HepG2 (cell line): ENCODE measurements around the gene CPEB3. TPM values are rescaled to one million over a fixed set of nuclear protein-coding genes. Genes with fewer than 3 reads are reported as not detected.

Experiments
- ETV5 ChIP-seq: IDR thresholded peaks from 2 replicates; pipeline ENCODE4 v1.6.1; 2018; ENCODE audit warnings: missing biosample characterization, missing genetic modification reagents, inconsistent platforms, borderline replicate concordance
- KAT8 ChIP-seq: IDR thresholded peaks from 2 replicates; pipeline ENCODE4 v1.6.1; 2016; ENCODE audit warnings: missing genetic modification reagents, missing compliant biosample characterization
- KLF6 ChIP-seq: IDR thresholded peaks from 2 replicates; pipeline ENCODE4 v1.8.0; 2016; ENCODE audit warnings: missing biosample characterization, missing genetic modification reagents
- MTA3 ChIP-seq: sonication (generic); formaldehyde crosslinking; IDR thresholded peaks from 2 replicates; pipeline ENCODE4 v1.4.0; 2020; ENCODE audit warnings: missing genetic modification reagents
- NFE2L1 ChIP-seq: sonication (generic); formaldehyde crosslinking; IDR thresholded peaks from 2 replicates; pipeline ENCODE4 v1.4.0; 2020; ENCODE audit warnings: missing genetic modification reagents, mild to moderate bottlenecking, borderline replicate concordance
- PHF21A ChIP-seq: sonication (generic); formaldehyde crosslinking; IDR thresholded peaks from 2 replicates; pipeline ENCODE4 v1.5.0; 2020; ENCODE audit warnings: mild to moderate bottlenecking, missing genetic modification reagents
- RFXAP ChIP-seq: sonication (generic); formaldehyde crosslinking; IDR thresholded peaks from 2 replicates; pipeline ENCODE4 v1.4.0; 2020; ENCODE audit warnings: missing genetic modification reagents, borderline replicate concordance
- SOX13 ChIP-seq, 3 experiments: fragments of 450-650 bp in 1 of 3; sonication (generic) in 1 of 3; formaldehyde crosslinking in 1 of 3; IDR thresholded peaks in 2 of 3; conservative IDR thresholded peaks in 1 of 3; 2 replicates each; pipeline versions ENCODE4 v1.5.0 to v1.6.1; 2016 to 2020; ENCODE audit warnings: antibody characterized with exemption in 1 of 3, mild to moderate bottlenecking in 1 of 3, missing compliant biosample characterization in 1 of 3, missing genetic modification reagents in 1 of 3, moderate library complexity in 1 of 3
- THYN1 ChIP-seq: sonication (generic); formaldehyde crosslinking; IDR thresholded peaks from 2 replicates; pipeline ENCODE4 v1.8.1; 2023; ENCODE audit warnings: low read depth, mild to moderate bottlenecking, moderate library complexity, missing genetic modification reagents, borderline replicate concordance
- ZBTB40 ChIP-seq, 2 experiments: fragments of 450-650 bp in 1 of 2; sonication (generic) in 1 of 2; formaldehyde crosslinking in 1 of 2; IDR thresholded peaks; 2 replicates each; pipeline versions ENCODE4 v1.6.1 to v1.8.0; 2016 to 2022; ENCODE audit warnings: antibody characterized with exemption in 1 of 2, mild to moderate bottlenecking in 1 of 2, missing genetic modification reagents in 1 of 2
- ZBTB42 ChIP-seq: sonication (generic); formaldehyde crosslinking; IDR thresholded peaks from 2 replicates; pipeline ENCODE4 v1.5.0; 2020; ENCODE audit warnings: mild to moderate bottlenecking, missing genetic modification reagents
- ZFX ChIP-seq: sonication (generic); formaldehyde crosslinking; IDR thresholded peaks from 2 replicates; pipeline ENCODE4 v1.4.0; 2020; ENCODE audit warnings: mild to moderate bottlenecking, low read depth, missing genetic modification reagents, moderate library complexity
- ZNF136 ChIP-seq: sonication (generic); formaldehyde crosslinking; IDR thresholded peaks from 2 replicates; pipeline ENCODE4 v1.8.1; 2022; ENCODE audit warnings: low read depth, mild to moderate bottlenecking, moderate library complexity, missing genetic modification reagents
- ZNF543 ChIP-seq: sonication (generic); formaldehyde crosslinking; IDR thresholded peaks from 2 replicates; pipeline ENCODE4 v1.4.0; 2020; ENCODE audit warnings: mild to moderate bottlenecking, missing genetic modification reagents
- ZNF614 ChIP-seq: IDR thresholded peaks from 2 replicates; pipeline ENCODE4 v1.6.1; 2018; ENCODE audit warnings: missing biosample characterization, missing genetic modification reagents, inconsistent platforms, borderline replicate concordance
- ZNF772 ChIP-seq: sonication (generic); formaldehyde crosslinking; IDR thresholded peaks from 2 replicates; pipeline ENCODE4 v1.5.0; 2020; ENCODE audit warnings: mild to moderate bottlenecking, missing genetic modification reagents
- polyA plus RNA-seq, 8 experiments: library from polyadenylated mRNA; depleted of rRNA in 3 of 8; stranded (reverse) in 7 of 8; unstranded in 1 of 8; fragments of >200 nt; fragmentation: Illumina TruSeq in 4 of 8; extraction: Trizol in 4 of 8; gene quantifications; 2 replicates each; pipeline versions ENCODE4 v1.2.1 to v1.2.3, GENCODE V29; 2011 to 2016; ENCODE audit warnings: low read depth in 4 of 8, missing spikeins in 1 of 8, mixed read lengths in 1 of 8; ENCODE audit not compliant: insufficient read depth in 1 of 8
- total RNA-seq, 5 experiments: library from RNA; depleted of rRNA; stranded (reverse); fragments of >200 nt; fragmentation: Illumina TruSeq; extraction: Trizol; gene quantifications; 2 replicates each; pipeline ENCODE4 v1.2.3, GENCODE V29; 2016; ENCODE audit warnings: low read depth in 1 of 5

The CPEB3 gene
- total and polyA plus RNA-seq, 2 of the 13 experiments (the other 11 are each of a cell fraction or from before 2014, with no cell fraction given): 0.66 to 0.70 TPM

GRCh38 chr10:92240289-92241157 is 50.4 kb downstream of the CPEB3 start (continued):
- TF ChIP-seq ZBTB40 (IDR thresholded peaks at IDR 0.05) (no peak), ZBTB40 (CRISPR knock-in tag; IDR thresholded peaks at IDR 0.05) (no peak), THYN1 (CRISPR knock-in tag) (0 out of 2 replicates have a peak, but pooled peaks have one; percentile 23), ZNF543 (CRISPR knock-in tag) (no peak), KLF6 (CRISPR knock-in tag) (0 out of 2 replicates have a peak, but pooled peaks have one; percentile 20), RFXAP (CRISPR knock-in tag) (no peak), ZBTB42 (no peak), ZFX (CRISPR knock-in tag) (no peak), MTA3 (CRISPR knock-in tag) (no peak), PHF21A (CRISPR knock-in tag) (peak; percentile 33; the same call in 1 of the 2 replicates), ZNF772 (no peak), SOX13 (IDR thresholded peaks at IDR 0.05) (no peak), SOX13 (CRISPR knock-in tag; conservative IDR thresholded peaks at IDR 0.05 in 1 of 2, IDR thresholded peaks at IDR 0.05 in 1 of 2) (0 out of 4 replicates have a peak, but pooled peaks of 1 of the 2 experiments have one; percentile 18), KAT8 (CRISPR knock-in tag) (peak; percentile 50), NFE2L1 (CRISPR knock-in tag) (no peak), ZNF614 (no peak), ZNF136 (CRISPR knock-in tag) (no peak), ETV5 (CRISPR knock-in tag) (peak; percentile 48; the same call in 1 of the 2 replicates)
